GM23338 (cell line): ENCODE results near the gene NDUFS5. TPM values are rescaled to one million over a fixed set of nuclear protein-coding genes. Genes with fewer than 3 reads are reported as not detected.
"Not testable (repeated sequence)": the region's sequence is repeated elsewhere in the genome, so short reads cannot be mapped to it uniquely, and the experiment has no call there.

Source experiments
- ATAC-seq: fragments of 200-7000 bp; cut with Tn5 transposase; 3 replicates; pipeline ENCODE4 v1.9.1; 2020
- DNase-seq: peaks from one replicate; pipeline ENCODE4 v3.0.0-alpha.2; 2015; ENCODE audit warnings: low spot score
- H2AFZ ChIP-seq: fragments of 200-600 bp; sonication (generic); 2 replicates; pipeline ENCODE4 v1.8.0; 2016; ENCODE audit warnings: antibody characterized with exemption, mild to moderate bottlenecking, moderate library complexity
- H3F3A ChIP-seq: fragments of 200-600 bp; sonication (generic); replicated peaks from 2 replicates; pipeline ENCODE4 v1.8.0; 2017; ENCODE audit warnings: antibody characterized with exemption, mixed run types, low read depth
- H3K27ac ChIP-seq: fragments of 200-600 bp; sonication (generic); 2 replicates; pipeline ENCODE4 v1.6.1; 2016; ENCODE audit warnings: low read depth
- H3K27me3 ChIP-seq: fragments of 200-600 bp; sonication (generic); 2 replicates; pipeline ENCODE4 v1.8.0; 2016; ENCODE audit warnings: mild to moderate bottlenecking, mixed run types, moderate library complexity; ENCODE audit not compliant: insufficient read depth
- H3K36me3 ChIP-seq: fragments of 200-600 bp; sonication (generic); 2 replicates; pipeline ENCODE4 v1.8.0; 2016; ENCODE audit warnings: mild to moderate bottlenecking; ENCODE audit not compliant: insufficient read depth
- H3K4me1 ChIP-seq: fragments of 200-600 bp; sonication (generic); 2 replicates; pipeline ENCODE4 v1.8.0; 2016; ENCODE audit warnings: mild to moderate bottlenecking, moderate library complexity; ENCODE audit not compliant: insufficient read depth
- H3K4me2 ChIP-seq: fragments of 200-600 bp; sonication (generic); 2 replicates; pipeline ENCODE4 v1.7.1; 2017; ENCODE audit warnings: mixed run types
- H3K4me3 ChIP-seq: fragments of 200-600 bp; sonication (generic); 2 replicates; pipeline ENCODE4 v1.6.1; 2016; ENCODE audit warnings: mixed run types
- H3K79me2 ChIP-seq: fragments of 200-600 bp; sonication (generic); replicated peaks from 2 replicates; pipeline ENCODE4 v1.8.0; 2017; ENCODE audit warnings: mild to moderate bottlenecking; ENCODE audit not compliant: insufficient read depth
- H3K9me2 ChIP-seq: fragments of 200-600 bp; sonication (generic); 2 replicates; pipeline ENCODE4 v1.8.0; 2017; ENCODE audit not compliant: insufficient read depth
- H4K20me1 ChIP-seq: fragments of 200-600 bp; sonication (generic); replicated peaks from 2 replicates; pipeline ENCODE4 v1.8.0; 2017; ENCODE audit warnings: mild to moderate bottlenecking; ENCODE audit not compliant: insufficient read depth
- H3K27ac Mint-ChIP-seq: 2 replicates; pipeline ENCODE4 v1.8.0; 2020; ENCODE audit warnings: inconsistent platforms, mild to moderate bottlenecking, moderate library complexity, mixed read lengths
- H3K27me3 Mint-ChIP-seq: 3 replicates; pipeline ENCODE4 v1.8.0; 2022; ENCODE audit warnings: low read depth, mild to moderate bottlenecking, moderate library complexity, mixed read lengths, inconsistent platforms; ENCODE audit not compliant: insufficient read depth, poor library complexity
- H3K36me3 Mint-ChIP-seq: 3 replicates; pipeline ENCODE4 v1.8.0; 2021; ENCODE audit warnings: low read depth, mild to moderate bottlenecking, inconsistent platforms, moderate library complexity, mixed read lengths
- H3K4me1 Mint-ChIP-seq: 3 replicates; pipeline ENCODE4 v1.8.0; 2020; ENCODE audit warnings: mild to moderate bottlenecking, inconsistent platforms, mixed read lengths
- H3K4me3 Mint-ChIP-seq: 3 replicates; pipeline ENCODE4 v1.8.0; 2021; ENCODE audit warnings: moderate library complexity, mild to moderate bottlenecking, inconsistent platforms, mixed read lengths
- H3K9me3 Mint-ChIP-seq: 3 replicates; pipeline ENCODE4 v1.8.0; 2020; ENCODE audit warnings: moderate library complexity, mild to moderate bottlenecking, inconsistent platforms, mixed read lengths
- CREB1 ChIP-seq: fragments of 250-450 bp; sonication (Bioruptor Pico); IDR thresholded peaks from 2 replicates; pipeline ENCODE4 v1.5.0; 2020; ENCODE audit warnings: low read depth, mild to moderate bottlenecking, moderate library complexity
- CTCF ChIP-seq, 2 experiments: fragments of 200-600 bp in 1 of 2; sonication (generic) in 1 of 2; conservative IDR thresholded peaks; 2 replicates each; pipeline versions ENCODE4 v1.5.1 to v1.6.1; 2016 to 2017; ENCODE audit warnings: antibody characterized with exemption in 2 of 2, low read depth in 2 of 2, mild to moderate bottlenecking in 2 of 2, moderate library complexity in 1 of 2
- EZH2phosphoT487 ChIP-seq: fragments of 200-600 bp; sonication (generic); IDR thresholded peaks from one replicate; pipeline ENCODE4 v1.8.1; 2018; ENCODE audit warnings: antibody characterized with exemption; ENCODE audit not compliant: unreplicated experiment
- JUNB ChIP-seq: IDR thresholded peaks from one replicate; pipeline ENCODE4 v1.6.1; 2016; ENCODE audit warnings: antibody characterized with exemption; ENCODE audit not compliant: unreplicated experiment
- NANOG ChIP-seq: IDR thresholded peaks from 2 replicates; pipeline ENCODE4 v1.6.1; 2016; ENCODE audit warnings: antibody characterized with exemption, borderline replicate concordance
- POLR2AphosphoS5 ChIP-seq: IDR thresholded peaks from 2 replicates; pipeline ENCODE4 v1.6.1; 2016; ENCODE audit warnings: antibody characterized with exemption, low read depth
- STAT1 ChIP-seq: IDR thresholded peaks from one replicate; pipeline ENCODE4 v1.6.1; 2016; ENCODE audit warnings: antibody characterized with exemption; ENCODE audit not compliant: unreplicated experiment
- ZNF114 ChIP-seq: fragments of 250-450 bp; sonication (Bioruptor Pico); IDR thresholded peaks from 2 replicates; pipeline ENCODE4 v1.5.0; 2020; ENCODE audit warnings: mild to moderate bottlenecking, moderate library complexity
- ZNF331 ChIP-seq: fragments of 250-450 bp; sonication (Bioruptor Pico); IDR thresholded peaks from 2 replicates; pipeline ENCODE4 v1.5.0; 2020; ENCODE audit warnings: low read depth, mild to moderate bottlenecking, moderate library complexity
- polyA plus RNA-seq: library from polyadenylated mRNA; unstranded; fragments of >200 nt; fragmentation: Nextera tagmentation; extraction: Ambion mirVana; gene quantifications from 2 replicates; pipeline ENCODE4 v1.2.1, GENCODE V29; 2016
- total RNA-seq: library from RNA; depleted of rRNA; stranded (reverse); fragments of >200 nt; shearing (Covaris generic); gene quantifications from 2 replicates; pipeline ENCODE4 v1.2.3, GENCODE V29; 2014
- TF ChIP-seq, protein P1 (sequence below): fragments of 250-450 bp; sonication (Bioruptor Pico); IDR thresholded peaks from 2 replicates; pipeline ENCODE4 v1.5.0; 2020; ENCODE audit warnings: mild to moderate bottlenecking, moderate library complexity

NDUFS5 gene
- total and polyA plus RNA-seq, 2 experiments from 2014 or later, result 532 to 2,534 TPM

DNA sequence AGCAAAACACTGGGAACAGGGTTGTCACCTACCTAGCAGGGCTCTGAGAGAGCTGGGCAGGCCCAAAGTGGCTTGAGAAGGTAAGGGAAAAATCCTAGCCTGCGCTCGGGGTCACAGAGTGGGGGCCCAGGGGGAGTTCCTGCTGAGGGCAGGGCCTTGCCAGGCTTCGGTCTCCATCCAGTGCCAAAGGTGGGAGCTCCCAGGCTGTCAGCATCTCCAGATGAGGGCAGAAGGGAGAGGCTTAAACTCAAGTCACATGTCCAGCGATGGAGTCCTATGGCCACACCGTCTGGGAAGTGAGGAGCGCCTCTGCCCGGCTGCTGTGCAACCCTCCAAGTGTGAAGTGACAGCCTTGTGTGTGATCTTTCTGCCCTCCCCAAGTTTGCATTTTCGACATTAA, 11.2 kb upstream of the NDUFS5 start:
- H2AFZ ChIP-seq, H3K4me2 ChIP-seq, H3K4me3 Mint-ChIP-seq, H3K9me3 Mint-ChIP-seq, H3K4me3 ChIP-seq, H3K79me2 ChIP-seq, DNase-seq, H3K27me3 Mint-ChIP-seq, H3K27me3 ChIP-seq, H3K9me2 ChIP-seq, H3K36me3 ChIP-seq, H4K20me1 ChIP-seq: not testable (repeated sequence)
- Mint-ChIP-seq H3K36me3 (peaks cover 37% of the 10 kb centered on the region), H3K4me1 (peaks cover 28% of the 10 kb centered on the region), H3K27ac (0 out of 2 replicates have a peak overlapping the region, but pooled peaks have one; percentile 59)
- peak in 1 of 2 experiments; percentile 32; a peak in 1 of 4 replicates for TF ChIP-seq CTCF (conservative IDR thresholded peaks at IDR 0.05; ENCODE audit: low read depth in 2 of 2)
- H3F3A ChIP-seq, result peaks cover 28% of the 10 kb centered on the region
- ATAC-seq, result peak; percentile 7; the same call in 2 of the 3 replicates
- peaks cover 24% of the 10 kb centered on the region for H3K4me1 ChIP-seq
- H3K27ac ChIP-seq, result peak overlapping the region; percentile 84

DNA sequence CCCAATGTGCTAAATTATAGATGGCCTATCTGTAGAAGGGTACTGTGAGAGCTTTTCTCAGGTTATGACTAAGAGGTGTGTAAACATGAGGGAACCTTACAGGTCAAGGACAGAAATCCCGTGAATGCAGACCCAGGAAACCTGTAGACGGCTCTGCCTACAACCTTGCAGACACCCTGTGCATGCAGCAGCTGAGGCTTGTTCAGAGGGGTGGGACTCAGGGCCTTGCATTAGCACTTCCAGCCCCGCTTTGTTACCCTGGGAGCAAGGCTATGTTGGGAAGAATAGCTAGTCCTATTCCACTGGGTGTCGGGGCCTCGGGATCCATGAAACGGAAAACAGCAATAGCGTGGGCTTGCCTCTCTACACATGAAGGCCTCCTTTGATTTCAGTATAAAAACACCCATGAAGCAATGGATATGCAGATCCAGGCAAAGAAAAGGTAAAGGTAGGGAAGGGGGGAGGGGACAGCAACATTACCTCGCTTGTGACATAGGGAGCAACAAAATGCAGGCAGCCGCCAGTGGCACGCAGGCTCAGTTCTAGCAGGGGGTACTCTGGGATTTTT, 9.5 kb upstream of the NDUFS5 start:
- H3K36me3 ChIP-seq, result no peaks in the 10 kb centered on the region
- H3K4me1 Mint-ChIP-seq, result peaks cover 28% of the 10 kb centered on the region
- H3K9me3 Mint-ChIP-seq, result no peaks in the 10 kb centered on the region; the same call in 2 of the 3 replicates
- peaks cover 20% of the 10 kb centered on the region for H3K36me3 Mint-ChIP-seq
- peaks cover 5% of the 10 kb centered on the region for H3K27me3 Mint-ChIP-seq
- peak overlapping the region; percentile 31; the same call in 1 of the 2 replicates for H3K4me3 ChIP-seq
- peaks cover 19% of the 10 kb centered on the region for H3F3A ChIP-seq
- H3K4me1 ChIP-seq, result peaks cover 24% of the 10 kb centered on the region
- H3K4me2 ChIP-seq, result peak overlapping the region; percentile 68
- H3K27ac ChIP-seq, result peak overlapping the region; percentile 84
- 0 out of 2 replicates have a peak, but pooled peaks cover 4% of the 10 kb centered on the region for H4K20me1 ChIP-seq
- H2AFZ ChIP-seq, result peak overlapping the region; percentile 40
- no peaks in the 10 kb centered on the region for H3K79me2 ChIP-seq
- H3K27ac Mint-ChIP-seq, result peak overlapping the region; percentile 77
- ATAC-seq (peak; percentile 92), DNase-seq (peak; percentile 67)
- H3K27me3 ChIP-seq, result no peaks in the 10 kb centered on the region
- H3K4me3 Mint-ChIP-seq, result peak overlapping the region; percentile 40; the same call in 1 of the 3 replicates
- H3K9me2 ChIP-seq, result no peaks in the 10 kb centered on the region
- TF ChIP-seq JUNB, result no peak
- no peak for TF ChIP-seq STAT1
- no peak for TF ChIP-seq NANOG
- TF ChIP-seq, protein P1, sequence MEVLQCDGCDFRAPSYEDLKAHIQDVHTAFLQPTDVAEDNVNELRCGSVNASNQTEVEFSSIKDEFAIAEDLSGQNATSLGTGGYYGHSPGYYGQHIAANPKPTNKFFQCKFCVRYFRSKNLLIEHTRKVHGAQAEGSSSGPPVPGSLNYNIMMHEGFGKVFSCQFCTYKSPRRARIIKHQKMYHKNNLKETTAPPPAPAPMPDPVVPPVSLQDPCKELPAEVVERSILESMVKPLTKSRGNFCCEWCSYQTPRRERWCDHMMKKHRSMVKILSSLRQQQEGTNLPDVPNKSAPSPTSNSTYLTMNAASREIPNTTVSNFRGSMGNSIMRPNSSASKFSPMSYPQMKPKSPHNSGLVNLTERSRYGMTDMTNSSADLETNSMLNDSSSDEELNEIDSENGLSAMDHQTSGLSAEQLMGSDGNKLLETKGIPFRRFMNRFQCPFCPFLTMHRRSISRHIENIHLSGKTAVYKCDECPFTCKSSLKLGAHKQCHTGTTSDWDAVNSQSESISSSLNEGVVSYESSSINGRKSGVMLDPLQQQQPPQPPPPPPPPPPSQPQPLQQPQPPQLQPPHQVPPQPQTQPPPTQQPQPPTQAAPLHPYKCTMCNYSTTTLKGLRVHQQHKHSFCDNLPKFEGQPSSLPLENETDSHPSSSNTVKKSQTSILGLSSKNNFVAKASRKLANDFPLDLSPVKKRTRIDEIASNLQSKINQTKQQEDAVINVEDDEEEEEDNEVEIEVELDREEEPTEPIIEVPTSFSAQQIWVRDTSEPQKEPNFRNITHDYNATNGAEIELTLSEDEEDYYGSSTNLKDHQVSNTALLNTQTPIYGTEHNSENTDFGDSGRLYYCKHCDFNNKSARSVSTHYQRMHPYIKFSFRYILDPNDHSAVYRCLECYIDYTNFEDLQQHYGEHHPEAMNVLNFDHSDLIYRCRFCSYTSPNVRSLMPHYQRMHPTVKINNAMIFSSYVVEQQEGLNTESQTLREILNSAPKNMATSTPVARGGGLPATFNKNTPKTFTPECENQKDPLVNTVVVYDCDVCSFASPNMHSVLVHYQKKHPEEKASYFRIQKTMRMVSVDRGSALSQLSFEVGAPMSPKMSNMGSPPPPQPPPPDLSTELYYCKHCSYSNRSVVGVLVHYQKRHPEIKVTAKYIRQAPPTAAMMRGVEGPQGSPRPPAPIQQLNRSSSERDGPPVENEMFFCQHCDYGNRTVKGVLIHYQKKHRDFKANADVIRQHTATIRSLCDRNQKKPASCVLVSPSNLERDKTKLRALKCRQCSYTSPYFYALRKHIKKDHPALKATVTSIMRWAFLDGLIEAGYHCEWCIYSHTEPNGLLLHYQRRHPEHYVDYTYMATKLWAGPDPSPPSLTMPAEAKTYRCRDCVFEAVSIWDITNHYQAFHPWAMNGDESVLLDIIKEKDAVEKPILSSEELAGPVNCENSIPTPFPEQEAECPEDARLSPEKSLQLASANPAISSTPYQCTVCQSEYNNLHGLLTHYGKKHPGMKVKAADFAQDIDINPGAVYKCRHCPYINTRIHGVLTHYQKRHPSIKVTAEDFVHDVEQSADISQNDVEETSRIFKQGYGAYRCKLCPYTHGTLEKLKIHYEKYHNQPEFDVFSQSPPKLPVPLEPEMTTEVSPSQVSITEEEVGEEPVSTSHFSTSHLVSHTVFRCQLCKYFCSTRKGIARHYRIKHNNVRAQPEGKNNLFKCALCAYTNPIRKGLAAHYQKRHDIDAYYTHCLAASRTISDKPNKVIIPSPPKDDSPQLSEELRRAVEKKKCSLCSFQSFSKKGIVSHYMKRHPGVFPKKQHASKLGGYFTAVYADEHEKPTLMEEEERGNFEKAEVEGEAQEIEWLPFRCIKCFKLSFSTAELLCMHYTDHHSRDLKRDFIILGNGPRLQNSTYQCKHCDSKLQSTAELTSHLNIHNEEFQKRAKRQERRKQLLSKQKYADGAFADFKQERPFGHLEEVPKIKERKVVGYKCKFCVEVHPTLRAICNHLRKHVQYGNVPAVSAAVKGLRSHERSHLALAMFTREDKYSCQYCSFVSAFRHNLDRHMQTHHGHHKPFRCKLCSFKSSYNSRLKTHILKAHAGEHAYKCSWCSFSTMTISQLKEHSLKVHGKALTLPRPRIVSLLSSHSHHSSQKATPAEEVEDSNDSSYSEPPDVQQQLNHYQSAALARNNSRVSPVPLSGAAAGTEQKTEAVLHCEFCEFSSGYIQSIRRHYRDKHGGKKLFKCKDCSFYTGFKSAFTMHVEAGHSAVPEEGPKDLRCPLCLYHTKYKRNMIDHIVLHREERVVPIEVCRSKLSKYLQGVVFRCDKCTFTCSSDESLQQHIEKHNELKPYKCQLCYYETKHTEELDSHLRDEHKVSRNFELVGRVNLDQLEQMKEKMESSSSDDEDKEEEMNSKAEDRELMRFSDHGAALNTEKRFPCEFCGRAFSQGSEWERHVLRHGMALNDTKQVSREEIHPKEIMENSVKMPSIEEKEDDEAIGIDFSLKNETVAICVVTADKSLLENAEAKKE (CRISPR knock-in tag), result no peak
- no peak for TF ChIP-seq ZNF114
- TF ChIP-seq CTCF (conservative IDR thresholded peaks at IDR 0.05; ENCODE audit: low read depth in 2 of 2), result no peak
- no peak for TF ChIP-seq ZNF331 (CRISPR knock-in tag)
- TF ChIP-seq POLR2AphosphoS5, result no peak
- no peak for TF ChIP-seq EZH2phosphoT487
- TF ChIP-seq CREB1, result no peak
